MCF 10A (cell line): ENCODE results near the gene RNF208. TPM values are rescaled to one million over a fixed set of nuclear protein-coding genes. Genes with fewer than 3 reads are reported as not detected.

Experiments
- BruUV-seq: library from RNA; stranded (reverse); fragments of 400-500 nt; replicated peaks from 2 replicates; lab custom pipeline; 2021; lab: Mats Ljungman, UMichigan
- CTCF ChIA-PET: fragments of 300-600 bp; sonication (Branson Sonifier 250); formaldehyde crosslinking; extraction: SDS; loops from one replicate; lab custom pipeline; 2021; ENCODE audit warnings: antibody characterized with exemption, inconsistent platforms; lab: Yijun Ruan, JAX
- POLR2A ChIA-PET: fragments of 300-600, 350-650 bp; sonication (Branson Sonifier 250); formaldehyde crosslinking; extraction: SDS; loops from one replicate; lab custom pipeline; 2020; ENCODE audit warnings: antibody characterized with exemption, inconsistent platforms; lab: Yijun Ruan, JAX
- DNase-seq: peaks from one replicate; pipeline ENCODE4 v3.0.0-alpha.2; 2018; ENCODE audit not compliant: unreplicated experiment
- H3K27ac Mint-ChIP-seq: one replicate; pipeline ENCODE4 v1.8.0; 2022; ENCODE audit warnings: mild to moderate bottlenecking, low read depth, mixed read lengths; ENCODE audit not compliant: unreplicated experiment
- H3K27me3 Mint-ChIP-seq: one replicate; pipeline ENCODE4 v1.8.0; 2022; ENCODE audit warnings: mixed read lengths; ENCODE audit not compliant: insufficient read depth, unreplicated experiment
- H3K36me3 Mint-ChIP-seq: one replicate; pipeline ENCODE4 v1.8.0; 2022; ENCODE audit warnings: mild to moderate bottlenecking, moderate library complexity, mixed read lengths; ENCODE audit not compliant: insufficient read depth, unreplicated experiment
- H3K4me1 Mint-ChIP-seq: one replicate; pipeline ENCODE4 v1.8.0; 2022; ENCODE audit warnings: mixed read lengths; ENCODE audit not compliant: insufficient read depth, unreplicated experiment
- H3K4me3 Mint-ChIP-seq: one replicate; pipeline ENCODE4 v1.8.0; 2022; ENCODE audit warnings: mild to moderate bottlenecking, moderate library complexity, mixed read lengths; ENCODE audit not compliant: unreplicated experiment
- H3K9me3 Mint-ChIP-seq: one replicate; pipeline ENCODE4 v1.8.0; 2022; ENCODE audit warnings: mixed read lengths; ENCODE audit not compliant: unreplicated experiment
- intact Hi-C: fragments of 100-400 bp; cut with micrococcal nuclease; formaldehyde crosslinking; loops from 2 replicates; pipeline ENCODE4 v1.14.1; 2022
- total RNA-seq: library from RNA; stranded (reverse); gene quantifications from 2 replicates; pipeline ENCODE4 v1.2.3, GENCODE V29; 2022
- TF ChIP-seq, protein P1 (sequence below): fragments of 200-600 bp; IDR thresholded peaks from one replicate; pipeline ENCODE4 v1.8.0; 2022; ENCODE audit warnings: antibody characterized with exemption, mild to moderate bottlenecking; ENCODE audit not compliant: unreplicated experiment

The RNF208 gene
- total RNA-seq, 1 experiment from 2014 or later: 2.5 TPM

DNA sequence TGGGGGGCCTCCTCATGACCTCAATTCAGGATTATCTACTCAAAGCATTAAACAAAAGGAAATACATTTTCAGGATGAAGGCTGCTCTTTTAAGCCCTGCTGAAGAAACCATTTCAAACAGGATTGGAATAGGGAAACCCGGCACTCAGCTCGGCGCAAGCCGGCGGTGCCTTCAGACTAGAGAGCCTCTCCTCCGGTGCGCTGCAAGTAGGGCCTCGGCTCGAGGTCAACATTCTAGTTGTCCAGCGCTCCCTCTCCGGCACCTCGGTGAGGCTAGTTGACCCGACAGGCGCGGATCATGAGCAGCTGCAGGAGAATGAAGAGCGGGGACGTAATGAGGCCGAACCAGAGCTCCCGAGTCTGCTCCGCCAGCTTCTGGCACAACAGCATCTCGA is 17.3 kb downstream of the RNF208 start:
- CTCF ChIA-PET: interaction anchor here (1.0 to 1.4 kb wide), 3 partner anchors 17 to 54 kb away, joined by 3 to 4 read pairs (median 3); no protein-coding TSS in a partner anchor
- intact Hi-C loops: no loop called here

DNA sequence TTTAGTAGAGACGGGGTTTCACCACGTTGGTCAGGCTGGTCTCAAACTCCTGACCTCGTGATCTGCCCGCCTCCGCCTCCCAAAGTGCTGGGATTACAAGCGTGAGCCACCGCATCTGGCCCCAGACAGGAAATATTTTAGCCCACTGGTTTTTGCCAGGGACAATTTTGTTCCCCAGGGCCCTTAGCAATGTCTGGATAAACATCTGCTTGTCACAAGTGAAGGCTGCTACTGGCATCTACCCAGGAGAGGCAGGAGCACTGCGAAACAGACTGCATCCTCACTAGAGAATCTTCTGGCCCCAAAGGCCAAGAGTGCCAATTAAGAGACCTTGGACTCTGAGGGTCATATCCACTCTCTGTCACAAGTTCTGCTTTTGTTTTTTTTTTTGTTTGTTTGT is 19.1 kb downstream of the RNF208 start:
- Mint-ChIP-seq H3K4me1 (peaks cover 25% of the 10 kb centered on the region), H3K27ac (no peak overlapping the region), H3K36me3 (peaks cover 25% of the 10 kb centered on the region), H3K27me3 (no peaks in the 10 kb centered on the region), H3K4me3 (no peak overlapping the region), H3K9me3 (no peaks in the 10 kb centered on the region)
- BruUV-seq: no TSS peak
- intact Hi-C loops: no loop called here
- ChIA-PET POLR2A (interaction anchor here (3.0 to 5.3 kb wide), 2 partner anchors 14 to 22 kb away, joined by 40 to 73 read pairs; partner anchors contain the start of genes ANAPC2, CYSRT1, RNF208 and RNF224), CTCF (interaction anchor here (0.6 to 1.0 kb wide), 3 partner anchors 13 to 33 kb away, joined by 3 to 5 read pairs (median 4); no protein-coding TSS in a partner anchor)
- TF ChIP-seq, protein P1, sequence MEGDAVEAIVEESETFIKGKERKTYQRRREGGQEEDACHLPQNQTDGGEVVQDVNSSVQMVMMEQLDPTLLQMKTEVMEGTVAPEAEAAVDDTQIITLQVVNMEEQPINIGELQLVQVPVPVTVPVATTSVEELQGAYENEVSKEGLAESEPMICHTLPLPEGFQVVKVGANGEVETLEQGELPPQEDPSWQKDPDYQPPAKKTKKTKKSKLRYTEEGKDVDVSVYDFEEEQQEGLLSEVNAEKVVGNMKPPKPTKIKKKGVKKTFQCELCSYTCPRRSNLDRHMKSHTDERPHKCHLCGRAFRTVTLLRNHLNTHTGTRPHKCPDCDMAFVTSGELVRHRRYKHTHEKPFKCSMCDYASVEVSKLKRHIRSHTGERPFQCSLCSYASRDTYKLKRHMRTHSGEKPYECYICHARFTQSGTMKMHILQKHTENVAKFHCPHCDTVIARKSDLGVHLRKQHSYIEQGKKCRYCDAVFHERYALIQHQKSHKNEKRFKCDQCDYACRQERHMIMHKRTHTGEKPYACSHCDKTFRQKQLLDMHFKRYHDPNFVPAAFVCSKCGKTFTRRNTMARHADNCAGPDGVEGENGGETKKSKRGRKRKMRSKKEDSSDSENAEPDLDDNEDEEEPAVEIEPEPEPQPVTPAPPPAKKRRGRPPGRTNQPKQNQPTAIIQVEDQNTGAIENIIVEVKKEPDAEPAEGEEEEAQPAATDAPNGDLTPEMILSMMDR: no peak
- DNase-seq: no peak

More for the DNA sequence above, 17.3 kb downstream of the RNF208 start:
- no TSS peak for BruUV-seq
- Mint-ChIP-seq H3K4me1 (peaks cover 16% of the 10 kb centered on the region), H3K36me3 (peaks cover 42% of the 10 kb centered on the region), H3K27ac (peak overlapping the region; percentile 82), H3K27me3 (no peaks in the 10 kb centered on the region), H3K4me3 (peak overlapping the region; percentile 88), H3K9me3 (no peaks in the 10 kb centered on the region)
- POLR2A ChIA-PET: interaction anchor here (0.7 to 5.3 kb wide), 13 partner anchors 9 to 118 kb away, joined by 3 to 73 read pairs (median 7); partner anchors contain the start of genes ANAPC2, CYSRT1, MAN1B1 and RNF208
- DNase-seq: no peak
- TF ChIP-seq, protein P1: no peak

DNA sequence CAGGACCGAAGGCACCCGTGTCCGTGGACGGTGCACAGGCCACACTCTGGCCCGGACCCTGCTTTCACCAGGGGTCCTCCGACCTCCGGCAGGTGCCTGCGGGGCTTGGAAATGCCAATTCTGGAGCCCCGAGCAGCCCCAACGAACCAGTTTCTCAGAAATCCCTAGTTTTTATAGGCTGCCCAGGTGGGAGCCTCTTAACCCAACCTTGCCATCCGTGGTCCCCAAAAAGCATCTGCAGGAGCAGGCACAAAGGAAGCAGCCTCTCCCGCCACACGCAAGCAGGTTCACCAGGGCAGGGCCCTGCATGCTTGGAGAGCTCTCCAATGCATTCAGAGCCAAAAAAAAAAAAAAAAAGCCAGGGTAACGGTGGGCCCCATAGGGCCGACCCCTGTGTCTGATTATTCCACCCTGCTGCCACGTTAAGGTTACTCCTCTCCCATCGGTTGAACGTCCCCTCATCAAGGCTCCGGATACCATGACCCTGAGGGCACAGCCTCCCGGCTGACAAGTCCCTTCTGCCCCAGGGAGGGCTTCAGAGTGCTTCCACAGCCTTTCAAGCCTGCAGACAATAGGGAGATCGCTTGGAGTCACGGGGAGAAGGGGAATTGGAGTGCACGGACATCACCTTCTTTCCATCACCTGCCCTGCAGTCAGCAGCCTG is 20.7 kb downstream of the RNF208 start:
- ChIA-PET CTCF (interaction anchor here (0.7 to 1.0 kb wide), 4 partner anchors 11 to 74 kb away, joined by 3 to 4 read pairs (median 3); no protein-coding TSS in a partner anchor), POLR2A (interaction anchor here (0.5 to 5.3 kb wide), 16 partner anchors 9 to 115 kb away, joined by 3 to 73 read pairs (median 4); partner anchors contain the start of genes ANAPC2, CYSRT1, MAN1B1 and NELFB)
- Mint-ChIP-seq H3K36me3 (peaks cover 8% of the 10 kb centered on the region), H3K27ac (no peak overlapping the region), H3K27me3 (no peaks in the 10 kb centered on the region), H3K9me3 (no peaks in the 10 kb centered on the region), H3K4me3 (peak overlapping the region; percentile 73), H3K4me1 (peaks cover 11% of the 10 kb centered on the region)
- BruUV-seq: no TSS peak
- intact Hi-C loops: no loop called here
- TF ChIP-seq, protein P1: no peak
- no peak for DNase-seq
